ENCODE measurements around the gene SLC27A4. TPM values are rescaled to one million over a fixed set of nuclear protein-coding genes. Genes with fewer than 3 reads are reported as not detected.

SLC27A4 gene
- total and polyA plus RNA-seq, 2 donors (not counting 1 experiment from before 2014, with no cell fraction given): 10.0 to 12.9 TPM

- ATAC-seq (ENCODE audit: low read depth): no peak
- H3K9ac ChIP-seq (ENCODE audit: low read length): no peak overlapping the region
- intact Hi-C loops (cut with micrococcal nuclease): no loop called here
- H3K36me3 ChIP-seq (replicated peaks in 1 of 2; ENCODE audit: control extremely low read depth in 1 of 2, control insufficient read depth in 1 of 2, extremely low read depth in 1 of 2, insufficient read depth in 2 of 2, low read length in 1 of 2): peaks cover 1 to 78% of the 10 kb centered on the region in 2 experiments
- H3K4me1 ChIP-seq (ENCODE audit: control insufficient read depth in 2 of 2, insufficient read depth in 2 of 2, low read length in 2 of 2): no peaks in the 10 kb centered on the region
- no peak overlapping the region for H3K4me2 ChIP-seq (replicated peaks; ENCODE audit: low read depth, low read length, poor library complexity, severe bottlenecking)
- WGBS (ENCODE audit: insufficient coverage): 85% methylated on average over 14 of the region's 18 CpGs
- ChIA-PET POLR2A (no interaction called here), CTCF (no interaction called here)
- Mint-ChIP-seq H3K27ac (no peak overlapping the region), H3K9me3 (ENCODE audit: insufficient read depth) (no peaks in the 10 kb centered on the region), H3K27me3 (no peaks in the 10 kb centered on the region), H3K4me3 (no peak overlapping the region), H3K4me1 (peaks cover 2% of the 10 kb centered on the region)
- H3K9me3 ChIP-seq (ENCODE audit: control extremely low read depth in 1 of 3, control insufficient read depth in 2 of 3, insufficient read depth in 1 of 3, low read length in 2 of 3): no peaks in the 10 kb centered on the region
- TF ChIP-seq EZH2 (IDR thresholded peaks at IDR 0.05; ENCODE audit: borderline replicate concordance, insufficient read depth, low read depth, low read length, poor library complexity, severe bottlenecking) (no peak), CTCF (IDR thresholded peaks at IDR 0.05) (no peak)
- peaks cover 18% of the 10 kb centered on the region for H3K79me2 ChIP-seq (ENCODE audit: control insufficient read depth, insufficient read depth, low read length)
- H3K27ac ChIP-seq (ENCODE audit: low read length in 2 of 2): no peak overlapping the region
- no peaks in the 10 kb centered on the region for H3K27me3 ChIP-seq (replicated peaks in 1 of 4; ENCODE audit: control extremely low read depth in 1 of 4, control insufficient read depth in 3 of 4, insufficient read depth in 4 of 4, low read length in 3 of 4)
- no peak for DNase-seq
- no peak overlapping the region for H2AFZ ChIP-seq (ENCODE audit: insufficient read depth, low read depth, low read length, poor library complexity, severe bottlenecking)
- H4K20me1 ChIP-seq (ENCODE audit: control insufficient read depth, insufficient read depth, low read length, poor library complexity, severe bottlenecking): peaks cover 50% of the 10 kb centered on the region
- H3K4me3 ChIP-seq (ENCODE audit: control extremely low read depth in 1 of 5, extremely low read depth in 1 of 5, insufficient read depth in 1 of 5, low read depth in 2 of 5, low read length in 4 of 5): no peak overlapping the region
Measured at GRCh38 chr9:128385496-128386460, 45.5 kb downstream of the SLC27A4 start.

GRCh38 chr9:128388150-128388549 lies 47.8 kb downstream of the SLC27A4 start:
- Mint-ChIP-seq H3K4me1 (no peaks in the 10 kb centered on the region), H3K27me3 (no peaks in the 10 kb centered on the region), H3K27ac (no peak overlapping the region), H3K4me3 (no peak overlapping the region), H3K9me3 (ENCODE audit: insufficient read depth) (no peaks in the 10 kb centered on the region)
- no peak for ATAC-seq (ENCODE audit: low read depth)
- ChIA-PET CTCF (no interaction called here), POLR2A (no interaction called here)
- Histone ChIP-seq H3K36me3 (replicated peaks in 1 of 2; ENCODE audit: control extremely low read depth in 1 of 2, control insufficient read depth in 1 of 2, extremely low read depth in 1 of 2, insufficient read depth in 2 of 2, low read length in 1 of 2) (peaks cover 1 to 73% of the 10 kb centered on the region in 2 experiments), H3K4me2 (replicated peaks; ENCODE audit: low read depth, low read length, poor library complexity, severe bottlenecking) (no peak overlapping the region), H3K9me3 (ENCODE audit: control extremely low read depth in 1 of 3, control insufficient read depth in 2 of 3, insufficient read depth in 1 of 3, low read length in 2 of 3) (no peaks in the 10 kb centered on the region), H4K20me1 (ENCODE audit: control insufficient read depth, insufficient read depth, low read length, poor library complexity, severe bottlenecking) (peaks cover 32% of the 10 kb centered on the region), H3K27me3 (replicated peaks in 1 of 4; ENCODE audit: control extremely low read depth in 1 of 4, control insufficient read depth in 3 of 4, insufficient read depth in 4 of 4, low read length in 3 of 4) (no peaks in the 10 kb centered on the region), H3K4me3 (ENCODE audit: control extremely low read depth in 1 of 5, extremely low read depth in 1 of 5, insufficient read depth in 1 of 5, low read depth in 2 of 5, low read length in 4 of 5) (no peak overlapping the region), H2AFZ (ENCODE audit: insufficient read depth, low read depth, low read length, poor library complexity, severe bottlenecking) (no peak overlapping the region), H3K9ac (ENCODE audit: low read length) (no peak overlapping the region), H3K79me2 (ENCODE audit: control insufficient read depth, insufficient read depth, low read length) (peaks cover 10% of the 10 kb centered on the region), H3K4me1 (ENCODE audit: control insufficient read depth in 2 of 2, insufficient read depth in 2 of 2, low read length in 2 of 2) (no peaks in the 10 kb centered on the region), H3K27ac (ENCODE audit: low read length in 2 of 2) (no peak overlapping the region)
- intact Hi-C loops (cut with micrococcal nuclease): no loop called here
- TF ChIP-seq CTCF (IDR thresholded peaks at IDR 0.05) (no peak), EZH2 (IDR thresholded peaks at IDR 0.05; ENCODE audit: borderline replicate concordance, insufficient read depth, low read depth, low read length, poor library complexity, severe bottlenecking) (no peak)
- 97% methylated on average over 7 of the region's 10 CpGs for WGBS (ENCODE audit: insufficient coverage)
- DNase-seq: no peak
